ENCODE results near the gene GLS. TPM values are rescaled to one million over a fixed set of nuclear protein-coding genes. Genes with fewer than 3 reads are reported as not detected.

GLS gene
- total and polyA plus RNA-seq, 9 donors, result 20.2 to 141 (median 76.0) TPM

- 76 to 78% (median 76%) methylated on average over 6 of the region's 6 CpGs for WGBS, 3 donors
- Histone ChIP-seq H3K4me3 (no peak overlapping the region), H3K36me3 (no peaks in the 10 kb centered on the region), H3K27me3 (no peaks in the 10 kb centered on the region), H3K4me1 (ENCODE audit: insufficient read depth) (no peaks in the 10 kb centered on the region), H3K27ac (no peak overlapping the region), H3K9me3 (no peaks in the 10 kb centered on the region)
- intact Hi-C loops (cut with DNase I), result no loop called here
- DNase-seq, result no peak
- TF ChIP-seq, protein P1, sequence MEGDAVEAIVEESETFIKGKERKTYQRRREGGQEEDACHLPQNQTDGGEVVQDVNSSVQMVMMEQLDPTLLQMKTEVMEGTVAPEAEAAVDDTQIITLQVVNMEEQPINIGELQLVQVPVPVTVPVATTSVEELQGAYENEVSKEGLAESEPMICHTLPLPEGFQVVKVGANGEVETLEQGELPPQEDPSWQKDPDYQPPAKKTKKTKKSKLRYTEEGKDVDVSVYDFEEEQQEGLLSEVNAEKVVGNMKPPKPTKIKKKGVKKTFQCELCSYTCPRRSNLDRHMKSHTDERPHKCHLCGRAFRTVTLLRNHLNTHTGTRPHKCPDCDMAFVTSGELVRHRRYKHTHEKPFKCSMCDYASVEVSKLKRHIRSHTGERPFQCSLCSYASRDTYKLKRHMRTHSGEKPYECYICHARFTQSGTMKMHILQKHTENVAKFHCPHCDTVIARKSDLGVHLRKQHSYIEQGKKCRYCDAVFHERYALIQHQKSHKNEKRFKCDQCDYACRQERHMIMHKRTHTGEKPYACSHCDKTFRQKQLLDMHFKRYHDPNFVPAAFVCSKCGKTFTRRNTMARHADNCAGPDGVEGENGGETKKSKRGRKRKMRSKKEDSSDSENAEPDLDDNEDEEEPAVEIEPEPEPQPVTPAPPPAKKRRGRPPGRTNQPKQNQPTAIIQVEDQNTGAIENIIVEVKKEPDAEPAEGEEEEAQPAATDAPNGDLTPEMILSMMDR (IDR thresholded peaks at IDR 0.05), result no peak
- TF ChIP-seq EP300 (IDR thresholded peaks at IDR 0.05), result no peak
- no peak for TF ChIP-seq POLR2A (IDR thresholded peaks at IDR 0.05)
Measured at GRCh38 chr2:190964170-190964795, 83.7 kb downstream of the GLS start.

DNA sequence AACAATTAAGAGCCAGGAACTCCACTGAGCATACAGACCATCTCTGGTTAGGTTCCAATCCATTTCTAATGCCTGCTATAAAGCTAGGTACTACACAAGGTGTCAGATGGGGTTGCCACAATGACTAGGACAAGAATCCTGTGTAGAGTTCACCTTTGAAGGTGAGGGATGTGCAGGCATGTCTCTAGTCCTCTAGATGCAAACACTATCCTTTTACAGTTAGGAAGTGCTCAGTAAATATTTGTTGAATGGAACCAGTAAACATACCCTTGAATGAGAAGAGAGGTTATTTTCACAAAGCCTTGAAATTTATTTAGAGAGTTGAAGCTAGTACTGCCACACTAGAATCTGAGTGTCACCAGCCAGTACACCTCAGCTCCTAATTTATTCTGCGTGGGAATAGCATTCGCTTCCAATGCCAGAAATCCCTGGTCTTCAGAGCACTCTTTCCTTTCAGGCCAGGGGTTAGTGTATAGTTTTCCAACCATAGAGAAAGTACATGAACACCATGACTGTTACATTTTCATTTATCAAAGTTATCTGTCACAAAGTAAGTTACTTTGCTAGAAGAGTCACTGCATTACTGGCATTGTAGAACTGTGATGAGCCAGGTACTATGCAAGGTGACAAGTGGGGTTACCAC is 85.1 kb downstream of the GLS start:
- H3K36me3 ChIP-seq, result no peaks in the 10 kb centered on the region
- intact Hi-C loops (cut with DNase I), result no loop called here
- 88 to 91% (median 91%) methylated on average over 2 of the region's 2 CpGs for WGBS, 3 donors

DNA sequence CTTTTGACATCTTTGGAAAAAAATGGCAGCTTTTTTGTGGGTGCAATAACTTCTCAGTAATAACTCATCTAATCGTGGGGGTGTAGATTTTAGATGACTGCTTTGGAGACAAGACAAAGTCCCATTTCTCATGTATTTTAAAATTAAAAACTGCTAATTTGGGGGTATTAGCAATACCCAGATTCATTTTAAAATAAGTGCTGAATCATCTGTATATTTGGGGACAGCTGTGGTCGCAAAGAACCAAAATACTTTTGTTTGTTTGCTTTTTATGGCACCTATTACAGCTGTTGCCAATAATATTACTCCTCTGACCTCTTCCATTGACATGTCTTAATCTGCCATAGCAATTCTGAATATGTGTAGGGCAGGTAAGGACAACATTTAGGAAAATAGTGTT is 87.9 kb downstream of the GLS start:
- H3K27ac ChIP-seq, result no peak overlapping the region
- intact Hi-C loops (cut with DNase I), result no loop called here
- no peak for DNase-seq
- no peaks in the 10 kb centered on the region for H3K27me3 ChIP-seq
- WGBS, 3 donors, result 79 to 86% (median 80%) methylated on average over 2 of the region's 2 CpGs
- no peaks in the 10 kb centered on the region for H3K9me3 ChIP-seq
- no peak for TF ChIP-seq EP300 (IDR thresholded peaks at IDR 0.05)
- no peaks in the 10 kb centered on the region for H3K36me3 ChIP-seq
- H3K4me3 ChIP-seq, result no peak overlapping the region
- no peaks in the 10 kb centered on the region for H3K4me1 ChIP-seq (ENCODE audit: insufficient read depth)

More for the DNA sequence above, 85.1 kb downstream of the GLS start:
- Histone ChIP-seq H3K4me3 (no peak overlapping the region), H3K9me3 (no peaks in the 10 kb centered on the region), H3K27me3 (no peaks in the 10 kb centered on the region), H3K27ac (no peak overlapping the region), H3K4me1 (ENCODE audit: insufficient read depth) (no peaks in the 10 kb centered on the region)
- no peak for DNase-seq
- TF ChIP-seq POLR2A (IDR thresholded peaks at IDR 0.05) (no peak), EP300 (IDR thresholded peaks at IDR 0.05) (no peak)
- TF ChIP-seq, protein P1 (IDR thresholded peaks at IDR 0.05), result no peak

- TF ChIP-seq, protein P1 (IDR thresholded peaks at IDR 0.05), result no peak
- no peak for TF ChIP-seq EP300 (IDR thresholded peaks at IDR 0.05)
- TF ChIP-seq POLR2A (IDR thresholded peaks at IDR 0.05), result no peak
- no peak for DNase-seq
- WGBS, 3 donors, result 88 to 92% (median 90%) methylated on average over 3 of the region's 3 CpGs
- Histone ChIP-seq H3K9me3 (no peaks in the 10 kb centered on the region), H3K27ac (no peak overlapping the region), H3K4me3 (no peak overlapping the region), H3K4me1 (ENCODE audit: insufficient read depth) (no peaks in the 10 kb centered on the region), H3K36me3 (no peaks in the 10 kb centered on the region), H3K27me3 (no peaks in the 10 kb centered on the region)
- intact Hi-C loops (cut with DNase I), result no loop called here
Measured at GRCh38 chr2:190970160-190970559, 89.5 kb downstream of the GLS start.

DNA sequence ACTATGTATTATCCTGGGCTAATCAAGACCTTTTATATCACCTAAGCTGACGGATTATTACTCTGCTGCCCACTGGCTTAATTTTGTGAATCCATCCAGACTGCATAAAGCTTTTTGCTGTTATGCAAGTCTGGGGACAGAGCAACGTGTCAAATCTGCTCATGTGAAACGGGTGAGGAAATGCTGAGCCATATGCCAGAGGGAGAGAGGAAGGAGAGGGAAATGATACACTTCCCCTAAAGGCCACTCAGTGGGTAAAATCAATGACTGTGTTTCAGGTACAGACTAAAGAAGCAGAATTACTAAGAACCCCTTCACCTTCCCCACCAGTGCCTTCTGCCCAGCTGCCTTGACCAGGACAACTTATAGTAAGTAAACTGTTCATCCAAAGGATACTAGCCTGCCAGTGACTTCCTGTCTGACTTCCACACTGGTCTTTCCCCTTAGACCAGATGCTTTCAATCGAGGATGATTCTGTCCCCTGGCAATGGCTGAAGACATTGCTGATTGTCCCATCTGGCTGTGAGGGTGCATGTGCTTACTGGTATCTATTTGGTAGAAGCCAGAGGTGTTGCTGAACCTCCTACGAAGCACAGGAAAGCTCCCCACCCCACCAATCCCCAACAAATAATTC is 90.4 kb downstream of the GLS start:
- no peaks in the 10 kb centered on the region for H3K4me1 ChIP-seq (ENCODE audit: insufficient read depth)
- TF ChIP-seq, protein P1 (IDR thresholded peaks at IDR 0.05), result no peak
- TF ChIP-seq POLR2A (IDR thresholded peaks at IDR 0.05) (no peak), EP300 (IDR thresholded peaks at IDR 0.05) (no peak)
- H3K36me3 ChIP-seq, result no peaks in the 10 kb centered on the region
- no peaks in the 10 kb centered on the region for H3K9me3 ChIP-seq
- WGBS, 3 donors, result 89% methylated on average over 5 of the region's 5 CpGs
- DNase-seq, result no peak
- H3K27ac ChIP-seq, result no peak overlapping the region
- no peaks in the 10 kb centered on the region for H3K27me3 ChIP-seq
- intact Hi-C loops (cut with DNase I), result no loop called here
- H3K4me3 ChIP-seq, result no peak overlapping the region
